ENCODE data around the gene ACVR1.

DNA sequence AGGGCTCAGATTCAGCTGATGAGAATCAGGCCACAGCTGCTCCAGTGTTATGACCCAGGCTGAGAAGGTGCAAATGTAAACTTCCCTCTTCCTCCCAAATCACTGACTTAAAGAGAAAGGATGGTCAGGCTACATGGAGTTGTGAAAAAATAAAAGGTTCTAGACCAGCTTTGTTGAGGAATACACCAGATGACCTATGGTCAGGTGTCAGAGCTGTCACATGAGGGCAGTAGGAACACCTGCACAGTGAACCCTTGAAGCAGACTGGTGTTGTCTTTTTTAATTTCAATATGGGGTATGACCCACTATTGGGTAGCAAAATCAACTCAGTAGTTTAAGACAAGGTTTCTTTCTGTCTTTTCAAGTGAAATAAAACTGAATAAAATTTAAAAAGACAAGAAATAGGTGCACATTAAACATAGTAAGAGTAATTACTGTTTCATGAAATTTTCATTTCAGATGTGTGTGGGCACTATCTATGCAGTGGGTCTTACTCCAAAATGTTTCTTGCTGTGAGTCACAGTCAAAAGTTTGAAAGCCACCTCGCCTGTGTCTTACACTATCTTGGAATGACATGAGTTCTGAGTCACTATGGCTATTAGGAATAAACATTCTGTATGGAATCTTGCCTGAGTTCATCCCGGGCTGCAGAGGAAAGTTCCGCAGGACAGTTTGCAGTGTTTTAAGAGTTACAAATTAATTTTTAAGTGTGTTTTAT is 83.6 kb downstream of the ACVR1 start:
- TF ChIP-seq ARNT (IDR thresholded peaks at IDR 0.05) (no peak), BHLHE40 (IDR thresholded peaks at IDR 0.05; ENCODE audit: low read length) (no peak), NR3C1 (CRISPR knock-in tag; IDR thresholded peaks at IDR 0.05) (no peak), CREB1 (IDR thresholded peaks at IDR 0.05) (no peak), CREB1 (CRISPR knock-in tag; IDR thresholded peaks at IDR 0.05) (no peak), EP300 (IDR thresholded peaks at IDR 0.05; ENCODE audit: low read depth in 2 of 2, low read length in 2 of 2) (no peak), EP300 (CRISPR knock-in tag; IDR thresholded peaks at IDR 0.05; ENCODE audit: borderline replicate concordance) (no peak), JUND (CRISPR knock-in tag; IDR thresholded peaks at IDR 0.05) (no peak), POLR2A (IDR thresholded peaks at IDR 0.05; ENCODE audit: insufficient read depth in 1 of 2, low read depth in 2 of 2, low read length in 2 of 2) (no peak)
- TF ChIP-seq, protein P1, sequence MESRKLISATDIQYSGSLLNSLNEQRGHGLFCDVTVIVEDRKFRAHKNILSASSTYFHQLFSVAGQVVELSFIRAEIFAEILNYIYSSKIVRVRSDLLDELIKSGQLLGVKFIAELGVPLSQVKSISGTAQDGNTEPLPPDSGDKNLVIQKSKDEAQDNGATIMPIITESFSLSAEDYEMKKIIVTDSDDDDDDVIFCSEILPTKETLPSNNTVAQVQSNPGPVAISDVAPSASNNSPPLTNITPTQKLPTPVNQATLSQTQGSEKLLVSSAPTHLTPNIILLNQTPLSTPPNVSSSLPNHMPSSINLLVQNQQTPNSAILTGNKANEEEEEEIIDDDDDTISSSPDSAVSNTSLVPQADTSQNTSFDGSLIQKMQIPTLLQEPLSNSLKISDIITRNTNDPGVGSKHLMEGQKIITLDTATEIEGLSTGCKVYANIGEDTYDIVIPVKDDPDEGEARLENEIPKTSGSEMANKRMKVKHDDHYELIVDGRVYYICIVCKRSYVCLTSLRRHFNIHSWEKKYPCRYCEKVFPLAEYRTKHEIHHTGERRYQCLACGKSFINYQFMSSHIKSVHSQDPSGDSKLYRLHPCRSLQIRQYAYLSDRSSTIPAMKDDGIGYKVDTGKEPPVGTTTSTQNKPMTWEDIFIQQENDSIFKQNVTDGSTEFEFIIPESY (CRISPR knock-in tag; IDR thresholded peaks at IDR 0.05), result no peak
